ENCODE data around the gene COMMD4.
"Not testable (repeated sequence)": the region's sequence is repeated elsewhere in the genome, so short reads cannot be mapped to it uniquely, and the experiment has no call there.

The COMMD4 gene

DNA sequence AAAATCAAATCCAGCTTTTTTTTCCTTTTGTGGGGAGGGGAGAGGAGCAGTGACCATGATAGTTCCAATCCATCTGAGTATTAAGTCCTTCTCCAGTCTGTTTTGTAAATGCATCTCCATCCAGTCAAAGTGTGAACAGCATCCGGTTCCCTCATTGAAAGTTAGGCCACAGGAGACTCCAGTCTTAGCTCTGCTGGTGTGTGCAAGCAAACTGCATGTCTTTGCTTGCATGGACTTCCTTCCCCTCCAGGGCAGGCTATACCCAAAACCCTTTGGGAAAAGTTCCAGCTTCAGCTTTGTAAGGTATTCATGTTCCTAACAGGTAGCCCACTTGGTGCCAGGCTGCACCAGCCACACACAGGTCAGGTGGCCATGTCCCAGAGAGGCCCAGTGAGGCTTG, 35.6 kb downstream of the COMMD4 start:
- no peak for DNase-seq (ENCODE audit: low read depth in 3 of 3, low spot score in 1 of 3)

DNA sequence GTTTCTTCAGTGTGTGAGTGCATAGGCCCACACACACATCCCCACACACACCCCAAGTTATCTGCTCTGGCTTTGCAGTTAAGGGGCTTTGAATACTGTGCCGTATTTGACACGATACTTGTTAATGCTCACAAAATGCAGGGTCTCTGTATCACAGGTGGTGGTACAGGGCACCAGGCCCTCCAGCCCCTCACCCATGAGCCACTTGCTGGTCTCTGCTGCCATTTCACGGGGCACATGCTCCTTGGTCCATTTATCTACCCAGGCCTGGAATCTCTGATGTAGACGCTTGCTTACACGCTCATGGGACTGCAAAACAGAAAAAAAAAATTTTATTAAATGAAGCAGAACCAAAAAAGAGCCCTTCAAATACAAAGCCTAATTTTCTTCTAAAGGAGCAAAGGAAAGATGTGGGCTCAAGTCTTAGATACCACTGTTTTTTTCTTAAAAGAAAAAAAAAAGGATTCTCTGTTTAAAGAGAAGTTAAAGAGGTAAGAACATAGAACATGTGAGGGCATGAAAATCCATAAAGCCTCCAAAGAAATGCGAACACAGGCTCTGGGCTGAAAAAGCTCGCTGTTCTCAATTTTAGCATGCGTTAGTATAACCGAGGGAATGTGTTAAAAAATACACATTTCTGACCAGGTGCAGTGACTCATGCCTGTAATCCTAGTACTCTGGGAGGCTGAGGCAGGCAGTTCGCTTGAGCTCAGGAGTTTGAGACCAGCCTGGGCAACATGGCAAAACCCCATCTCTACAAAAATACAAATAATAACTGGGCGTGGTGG, 36.2 kb downstream of the COMMD4 start:
- no peak for DNase-seq (ENCODE audit: low read depth in 3 of 3, low spot score in 1 of 3)

DNA sequence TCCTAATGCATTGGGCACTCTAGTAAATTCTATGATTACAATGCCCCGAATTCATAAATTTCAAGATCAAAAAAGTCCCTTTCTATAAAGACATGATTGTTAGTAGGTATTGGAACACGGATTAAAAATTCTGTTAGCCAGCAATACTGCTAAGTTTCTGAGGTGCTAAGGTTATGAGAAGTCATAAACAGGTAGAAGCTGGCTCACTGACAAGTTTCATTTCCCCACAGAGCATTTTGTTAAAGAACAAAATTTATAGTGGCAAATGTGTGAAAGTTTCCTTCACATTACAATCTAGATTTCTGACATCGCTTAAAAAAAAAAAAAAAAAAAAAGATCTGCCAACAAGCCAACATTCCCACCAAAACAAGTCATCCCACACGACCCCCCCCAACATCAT, 44.9 kb downstream of the COMMD4 start:
- no peak for DNase-seq (ENCODE audit: low read depth in 3 of 3, low spot score in 1 of 3)

DNA sequence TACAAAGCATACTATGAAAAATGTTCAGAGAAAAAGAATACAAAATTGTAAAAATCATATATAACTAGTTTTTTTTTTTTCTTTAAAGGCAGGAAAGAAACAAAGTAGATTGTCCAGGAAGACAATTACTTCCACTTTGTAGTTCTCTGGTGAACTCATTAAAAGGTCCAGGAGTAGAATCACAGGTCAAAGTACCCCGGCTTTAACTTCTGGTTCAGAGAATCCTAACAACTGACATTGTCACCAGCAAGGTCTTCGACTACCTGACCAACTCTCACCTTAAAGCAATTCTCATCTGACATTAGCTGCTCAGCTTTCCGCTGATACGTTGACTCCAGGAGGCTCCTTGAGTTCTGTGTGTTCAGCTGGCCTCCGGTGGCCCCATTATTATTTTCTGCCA, 48.1 kb downstream of the COMMD4 start:
- DNase-seq (ENCODE audit: low read depth in 3 of 3, low spot score in 1 of 3) = not testable (repeated sequence)

Data from stimulated activated CD4-positive, alpha-beta T cell treated with anti-CD3 and anti-CD28 coated beads, TNF-alpha, amount 100 ng/mL, for 1 hour (primary cell).